Ovary (tissue), 3 donors: Measurements from ENCODE around the gene TAMM41.

Experiments
- CTCF ChIP-seq, 3 donors: fragments of 450-650 bp in 2 of 3; fragments of 200-600 bp in 1 of 3; IDR thresholded peaks; one replicate each; pipeline versions ENCODE4 v1.5.1 to v1.8.0; 2016 to 2022; ENCODE audit warnings: antibody characterized with exemption in 3 of 3, mild to moderate bottlenecking in 1 of 3
- EP300 ChIP-seq: sonication (generic); formaldehyde crosslinking; IDR thresholded peaks from one replicate; pipeline ENCODE4 v1.6.1; 2017; ENCODE audit warnings: antibody characterized with exemption
- donor health status: DM: no; HTN: no; CAD: no.

- TF ChIP-seq CTCF (IDR thresholded peaks at IDR 0.05), result no peak
- no peak for TF ChIP-seq EP300
Observed at GRCh38 chr3:11789412-11789811, 57.3 kb downstream of the TAMM41 start.
